Ascending aorta (tissue), 2 donors: Measurements from ENCODE around the gene B4GALNT3. TPM values are rescaled to one million over a fixed set of nuclear protein-coding genes. Genes with fewer than 3 reads are reported as not detected.

Source experiments
- DNase-seq, 2 donors: peaks; one replicate each; pipeline ENCODE4 v3.0.0-alpha.2; 2019; ENCODE audit warnings: low spot score in 2 of 2
- H3K27ac ChIP-seq, 2 donors: fragments of 200-600 bp; sonication (generic); one replicate each; pipeline ENCODE4 v1.5.1; 2016 to 2017; ENCODE audit warnings: mild to moderate bottlenecking in 1 of 2
- H3K27me3 ChIP-seq: fragments of 200-600 bp; sonication (generic); one replicate; pipeline ENCODE4 v1.5.1; 2017
- H3K36me3 ChIP-seq, 2 donors: fragments of 200-600 bp; sonication (generic); one replicate each; pipeline ENCODE4 v1.5.1; 2016
- H3K4me1 ChIP-seq, 2 donors: fragments of 200-600 bp; sonication (generic); one replicate each; pipeline ENCODE4 v1.5.1; 2016 to 2017; ENCODE audit warnings: mild to moderate bottlenecking in 1 of 2
- H3K4me3 ChIP-seq, 2 donors: fragments of 200-600 bp; sonication (generic); one replicate each; pipeline ENCODE4 v1.5.1; 2016 to 2017; ENCODE audit warnings: mild to moderate bottlenecking in 1 of 2
- H3K9me3 ChIP-seq, 2 donors: fragments of 200-600 bp; sonication (generic); one replicate each; pipeline ENCODE4 v1.5.1; 2016
- CTCF ChIP-seq, 3 experiments: fragments of 200-600 bp in 2 of 3; fragments of 450-650 bp in 1 of 3; sonication (generic) in 2 of 3; IDR thresholded peaks; one replicate each; pipeline ENCODE4 v1.5.1; 2016 to 2019; ENCODE audit warnings: antibody characterized with exemption in 3 of 3, mild to moderate bottlenecking in 1 of 3, moderate library complexity in 1 of 3
- intact Hi-C: fragments of 100-400 bp; cut with DNase I; formaldehyde crosslinking; loops from one replicate; pipeline ENCODE4 v1.15.1; 2023
- total RNA-seq: library from RNA; depleted of rRNA; stranded (reverse); fragments of >200 nt; gene quantifications from one replicate; pipeline ENCODE4 v1.1.0, GENCODE V29; 2016

Gene B4GALNT3
- total RNA-seq, 1 donor from 2014 or later: 10.4 TPM

- H3K36me3 ChIP-seq: no peaks in the 10 kb centered on the region
- peak in 1 of 2 donors; percentile 47 for DNase-seq
- no peaks in the 10 kb centered on the region for H3K27me3 ChIP-seq
- peaks cover 2 to 15% of the 10 kb centered on the region in 2 donors for H3K4me1 ChIP-seq
- intact Hi-C loops: loop anchor here (5.0 kb wide), 1 partner anchor 36 kb away; no protein-coding TSS in a partner anchor
- H3K9me3 ChIP-seq: no peaks in the 10 kb centered on the region
- no peak overlapping the region for H3K27ac ChIP-seq
- TF ChIP-seq CTCF (IDR thresholded peaks at IDR 0.05): no peak
- no peak overlapping the region for H3K4me3 ChIP-seq
Observed at GRCh38 chr12:612886-613285, 153.1 kb downstream of the B4GALNT3 start.

Other genes starting within 250 kb of the B4GALNT3 start
- 1.4 TPM for gene SLC6A12, start 245.8 kb upstream of the B4GALNT3 start, total RNA-seq
- not detected for gene SLC6A13, start 197.1 kb upstream of the B4GALNT3 start, total RNA-seq
- gene KDM5A, start 70.6 kb upstream of the B4GALNT3 start, total RNA-seq: 32.4 TPM
- not detected for gene CCDC77, start 58.3 kb upstream of the B4GALNT3 start, total RNA-seq
- gene NINJ2, start 203.5 kb downstream of the B4GALNT3 start, total RNA-seq: 24.1 TPM